ENCODE data around the gene CLTC. TPM values are rescaled to one million over a fixed set of nuclear protein-coding genes. Genes with fewer than 3 reads are reported as not detected.

CLTC gene
- total RNA-seq, 1 experiment from 2014 or later = 206 TPM

GRCh38 chr17:59716427-59716826 lies 96.7 kb downstream of the CLTC start:
- H3K4me2 ChIP-seq = no peak overlapping the region
- H3K4me1 ChIP-seq (replicated peaks; ENCODE audit: insufficient read depth) = no peaks in the 10 kb centered on the region
- H3K9me3 ChIP-seq (ENCODE audit: insufficient read depth, low read depth) = no peaks in the 10 kb centered on the region
- no peak for TF ChIP-seq EZH2 (IDR thresholded peaks at IDR 0.05; ENCODE audit: low read depth)
- no peak for TF ChIP-seq CTCF (conservative IDR thresholded peaks at IDR 0.05)
- H2AFZ ChIP-seq = no peak overlapping the region
- CTCF ChIA-PET = no interaction called here
- DNase-seq = no peak
- H3K36me3 ChIP-seq (ENCODE audit: low read depth) = no peaks in the 10 kb centered on the region; the same call in 1 of the 2 replicates
- no peaks in the 10 kb centered on the region for H3K9me2 ChIP-seq (ENCODE audit: insufficient read depth)
- no peak overlapping the region for H3K4me3 ChIP-seq
- BruUV-seq (replicated peaks) = no TSS peak
- intact Hi-C loops (cut with micrococcal nuclease; ENCODE audit: unreplicated experiment) = no loop called here
- H4K20me1 ChIP-seq (ENCODE audit: insufficient read depth) = peaks cover 24% of the 10 kb centered on the region
- H3K27ac ChIP-seq = no peak overlapping the region
- POLR2A ChIA-PET (ENCODE audit: unreplicated experiment) = no interaction called here
- H3F3A ChIP-seq (ENCODE audit: insufficient read depth, low read depth) = no peaks in the 10 kb centered on the region
- H3K27me3 ChIP-seq (ENCODE audit: insufficient read depth, low read depth) = no peaks in the 10 kb centered on the region
- H3K79me2 ChIP-seq (ENCODE audit: low read depth) = peaks cover 96% of the 10 kb centered on the region

GRCh38 chr17:59719526-59719925 lies 99.8 kb downstream of the CLTC start:
- DNase-seq = no peak
- Histone ChIP-seq H3K27me3 (ENCODE audit: insufficient read depth, low read depth) (no peaks in the 10 kb centered on the region), H2AFZ (no peak overlapping the region), H4K20me1 (ENCODE audit: insufficient read depth) (peaks cover 14% of the 10 kb centered on the region), H3K4me3 (no peak overlapping the region), H3K27ac (no peak overlapping the region), H3F3A (ENCODE audit: insufficient read depth, low read depth) (no peaks in the 10 kb centered on the region), H3K4me2 (no peak overlapping the region), H3K9me2 (ENCODE audit: insufficient read depth) (no peaks in the 10 kb centered on the region), H3K36me3 (ENCODE audit: low read depth) (no peaks in the 10 kb centered on the region), H3K4me1 (replicated peaks; ENCODE audit: insufficient read depth) (no peaks in the 10 kb centered on the region), H3K9me3 (ENCODE audit: insufficient read depth, low read depth) (no peaks in the 10 kb centered on the region), H3K79me2 (ENCODE audit: low read depth) (peaks cover 94% of the 10 kb centered on the region)
- BruUV-seq (replicated peaks) = no TSS peak
- intact Hi-C loops (cut with micrococcal nuclease; ENCODE audit: unreplicated experiment) = no loop called here
- TF ChIP-seq EZH2 (IDR thresholded peaks at IDR 0.05; ENCODE audit: low read depth) = no peak
- no peak for TF ChIP-seq CTCF (conservative IDR thresholded peaks at IDR 0.05)
- POLR2A ChIA-PET (ENCODE audit: unreplicated experiment) = no interaction called here
- CTCF ChIA-PET = no interaction called here

- no peaks in the 10 kb centered on the region for H3K27me3 ChIP-seq (ENCODE audit: insufficient read depth, low read depth)
- H2AFZ ChIP-seq = no peak overlapping the region
- H3K36me3 ChIP-seq (ENCODE audit: low read depth) = no peaks in the 10 kb centered on the region
- BruUV-seq (replicated peaks) = no TSS peak
- H3F3A ChIP-seq (ENCODE audit: insufficient read depth, low read depth) = peaks cover 10% of the 10 kb centered on the region; the same call in 1 of the 2 replicates
- CTCF ChIA-PET = no interaction called here
- intact Hi-C loops (cut with micrococcal nuclease; ENCODE audit: unreplicated experiment) = no loop called here
- no peak overlapping the region for H3K27ac ChIP-seq
- no peak overlapping the region for H3K4me2 ChIP-seq
- H3K79me2 ChIP-seq (ENCODE audit: low read depth) = peaks cover 86% of the 10 kb centered on the region
- H4K20me1 ChIP-seq (ENCODE audit: insufficient read depth) = peaks cover 3% of the 10 kb centered on the region
- H3K9me3 ChIP-seq (ENCODE audit: insufficient read depth, low read depth) = no peaks in the 10 kb centered on the region
- H3K4me1 ChIP-seq (replicated peaks; ENCODE audit: insufficient read depth) = peaks cover 10% of the 10 kb centered on the region
- POLR2A ChIA-PET (ENCODE audit: unreplicated experiment) = interaction anchor here (0.6 kb wide), 1 partner anchor 471 kb away, joined by 3 read pairs; no protein-coding TSS in a partner anchor
- no peaks in the 10 kb centered on the region for H3K9me2 ChIP-seq (ENCODE audit: insufficient read depth)
- no peak for TF ChIP-seq EZH2 (IDR thresholded peaks at IDR 0.05; ENCODE audit: low read depth)
- TF ChIP-seq CTCF (conservative IDR thresholded peaks at IDR 0.05) = no peak
- DNase-seq = no peak
- no peak overlapping the region for H3K4me3 ChIP-seq
These were observed 102.9 kb downstream of the CLTC start for GRCh38 chr17:59722623-59723022.
